ENCODE data around the gene UQCC5. TPM values are rescaled to one million over a fixed set of nuclear protein-coding genes. Genes with fewer than 3 reads are reported as not detected.

The UQCC5 gene
- total and polyA plus RNA-seq, 2 donors (not counting 3 experiments of a cell fraction or from before 2014, with no cell fraction given) = 9.9 to 22.6 TPM

GRCh38 chr3:52509753-52510328, 26.6 kb upstream of the UQCC5 start:
- peaks cover 30 to 88% of the 10 kb centered on the region in 2 experiments for H3K36me3 ChIP-seq (ENCODE audit: control insufficient read depth in 2 of 2, extremely low read depth in 1 of 2, insufficient read depth in 2 of 2, low read length in 2 of 2)
- TF ChIP-seq POLR2AphosphoS5 (IDR thresholded peaks at IDR 0.05; ENCODE audit: insufficient read depth, low read depth, low read length) = no peak
- TF ChIP-seq, protein P1, sequence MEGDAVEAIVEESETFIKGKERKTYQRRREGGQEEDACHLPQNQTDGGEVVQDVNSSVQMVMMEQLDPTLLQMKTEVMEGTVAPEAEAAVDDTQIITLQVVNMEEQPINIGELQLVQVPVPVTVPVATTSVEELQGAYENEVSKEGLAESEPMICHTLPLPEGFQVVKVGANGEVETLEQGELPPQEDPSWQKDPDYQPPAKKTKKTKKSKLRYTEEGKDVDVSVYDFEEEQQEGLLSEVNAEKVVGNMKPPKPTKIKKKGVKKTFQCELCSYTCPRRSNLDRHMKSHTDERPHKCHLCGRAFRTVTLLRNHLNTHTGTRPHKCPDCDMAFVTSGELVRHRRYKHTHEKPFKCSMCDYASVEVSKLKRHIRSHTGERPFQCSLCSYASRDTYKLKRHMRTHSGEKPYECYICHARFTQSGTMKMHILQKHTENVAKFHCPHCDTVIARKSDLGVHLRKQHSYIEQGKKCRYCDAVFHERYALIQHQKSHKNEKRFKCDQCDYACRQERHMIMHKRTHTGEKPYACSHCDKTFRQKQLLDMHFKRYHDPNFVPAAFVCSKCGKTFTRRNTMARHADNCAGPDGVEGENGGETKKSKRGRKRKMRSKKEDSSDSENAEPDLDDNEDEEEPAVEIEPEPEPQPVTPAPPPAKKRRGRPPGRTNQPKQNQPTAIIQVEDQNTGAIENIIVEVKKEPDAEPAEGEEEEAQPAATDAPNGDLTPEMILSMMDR (IDR thresholded peaks at IDR 0.05; ENCODE audit: extremely low read depth in 1 of 2, insufficient read depth in 1 of 2, low read depth in 1 of 2, low read length in 2 of 2) = no peak
- intact Hi-C loops (cut with micrococcal nuclease) (no loop called here), dilution Hi-C loops (cut with MboI; ENCODE audit: extremely low pct_ligation_motif_present, low sequenced_read_pairs) (no loop called here)
- no peaks in the 10 kb centered on the region for H3K27me3 ChIP-seq (ENCODE audit: control insufficient read depth in 2 of 2, insufficient read depth in 2 of 2, low read length in 2 of 2)
- ChIA-PET CTCF (no interaction called here), POLR2A (no interaction called here)
- H3K9me1 ChIP-seq (replicated peaks; ENCODE audit: control insufficient read depth, extremely low read depth, insufficient read depth, low read length) = no peaks in the 10 kb centered on the region
- no peak overlapping the region for H2AFZ ChIP-seq (ENCODE audit: low read depth, low read length)
- H3K4me1 ChIP-seq (ENCODE audit: control insufficient read depth, extremely low read depth, insufficient read depth, low read length) = peaks cover 10% of the 10 kb centered on the region
- FAIRE-seq = no peak
- H3K79me2 ChIP-seq (ENCODE audit: control insufficient read depth, insufficient read depth, low read length) = no peaks in the 10 kb centered on the region
- TSS peak; percentile 4 for BruUV-seq (replicated peaks)
- no peak overlapping the region for H3K9ac ChIP-seq (replicated peaks; ENCODE audit: extremely low read depth, insufficient read depth, low read length)
- no peak overlapping the region for H3K4me3 ChIP-seq (replicated peaks in 1 of 3; ENCODE audit: insufficient read depth in 1 of 3, low read depth in 1 of 3, low read length in 3 of 3)
- no peaks in the 10 kb centered on the region for H3K9me3 ChIP-seq (replicated peaks; ENCODE audit: control insufficient read depth, insufficient read depth, low read length)
- H3K27ac ChIP-seq (ENCODE audit: insufficient read depth, low read depth, low read length) = no peak overlapping the region
- H4K20me1 ChIP-seq (replicated peaks; ENCODE audit: control insufficient read depth, extremely low read depth, insufficient read depth, low read length) = no peaks in the 10 kb centered on the region
- no peak for DNase-seq (ENCODE audit: low read depth, low spot score)
- H3K4me2 ChIP-seq (ENCODE audit: insufficient read depth, low read length) = no peak overlapping the region

DNA sequence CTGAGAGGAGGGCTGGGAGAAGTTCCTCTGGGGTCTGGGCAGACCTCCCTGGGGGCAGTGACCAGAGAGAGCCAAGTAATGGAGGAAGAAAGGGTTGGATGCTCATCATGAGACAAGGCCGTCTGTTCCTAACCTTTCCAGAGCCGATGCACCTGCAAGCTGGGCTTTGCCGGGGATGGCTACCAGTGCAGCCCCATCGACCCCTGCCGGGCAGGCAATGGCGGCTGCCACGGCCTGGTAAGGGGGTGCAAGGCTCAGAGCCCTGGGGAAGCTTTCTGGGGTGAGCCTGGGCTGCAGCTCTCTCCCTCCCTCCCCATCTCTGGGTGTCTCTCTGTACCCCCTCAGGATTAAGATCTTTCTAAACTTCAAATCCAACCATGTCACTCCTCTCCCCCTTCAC, 24.9 kb upstream of the UQCC5 start:
- TF ChIP-seq, protein P1 (IDR thresholded peaks at IDR 0.05; ENCODE audit: extremely low read depth in 1 of 2, insufficient read depth in 1 of 2, low read depth in 1 of 2, low read length in 2 of 2) = no peak
- TF ChIP-seq EZH2 (IDR thresholded peaks at IDR 0.05; ENCODE audit: borderline replicate concordance, low read depth, low read length, severe bottlenecking) (no peak), POLR2A (IDR thresholded peaks at IDR 0.05; ENCODE audit: low read depth, low read length) (no peak), JUN (IDR thresholded peaks at IDR 0.05; ENCODE audit: borderline replicate concordance, insufficient read depth, insufficient read length, low read depth) (no peak), MYC (IDR thresholded peaks at IDR 0.05; ENCODE audit: low read depth, low read length) (no peak), MAX (IDR thresholded peaks at IDR 0.05; ENCODE audit: insufficient read depth, insufficient read length) (no peak), FOS (IDR thresholded peaks at IDR 0.05; ENCODE audit: borderline replicate concordance, insufficient read depth, low read length) (no peak), POLR2AphosphoS5 (IDR thresholded peaks at IDR 0.05; ENCODE audit: insufficient read depth, low read depth, low read length) (no peak)
- CTCF ChIA-PET = interaction anchor here (1.0 to 1.5 kb wide), 3 partner anchors 13 to 30 kb away, joined by 3 to 4 read pairs (median 3); no protein-coding TSS in a partner anchor
- DNase-seq (ENCODE audit: low read depth, low spot score) (no peak), FAIRE-seq (no peak)
- Histone ChIP-seq H2AFZ (ENCODE audit: low read depth, low read length) (no peak overlapping the region), H3K4me3 (replicated peaks in 1 of 3; ENCODE audit: insufficient read depth in 1 of 3, low read depth in 1 of 3, low read length in 3 of 3) (no peak overlapping the region), H3K36me3 (ENCODE audit: control insufficient read depth in 2 of 2, extremely low read depth in 1 of 2, insufficient read depth in 2 of 2, low read length in 2 of 2) (peaks cover 24 to 82% of the 10 kb centered on the region in 2 experiments), H3K4me2 (ENCODE audit: insufficient read depth, low read length) (no peak overlapping the region), H4K20me1 (replicated peaks; ENCODE audit: control insufficient read depth, extremely low read depth, insufficient read depth, low read length) (no peaks in the 10 kb centered on the region), H3K79me2 (ENCODE audit: control insufficient read depth, insufficient read depth, low read length) (no peaks in the 10 kb centered on the region), H3K9ac (replicated peaks; ENCODE audit: extremely low read depth, insufficient read depth, low read length) (no peak overlapping the region), H3K9me1 (replicated peaks; ENCODE audit: control insufficient read depth, extremely low read depth, insufficient read depth, low read length) (no peaks in the 10 kb centered on the region), H3K9me3 (replicated peaks; ENCODE audit: control insufficient read depth, insufficient read depth, low read length) (no peaks in the 10 kb centered on the region), H3K4me1 (ENCODE audit: control insufficient read depth, extremely low read depth, insufficient read depth, low read length) (peaks cover 7% of the 10 kb centered on the region), H3K27me3 (ENCODE audit: control insufficient read depth in 2 of 2, insufficient read depth in 2 of 2, low read length in 2 of 2) (no peaks in the 10 kb centered on the region), H3K27ac (ENCODE audit: insufficient read depth, low read depth, low read length) (no peak overlapping the region)
- dilution Hi-C loops (cut with MboI; ENCODE audit: extremely low pct_ligation_motif_present, low sequenced_read_pairs) (no loop called here), intact Hi-C loops (cut with micrococcal nuclease) (no loop called here)
- POLR2A ChIA-PET = interaction anchor here (0.6 to 0.8 kb wide), 3 partner anchors 12 to 15 kb away, joined by 3 to 16 read pairs (median 3); no protein-coding TSS in a partner anchor
- BruUV-seq (replicated peaks) = no TSS peak
